Measurements from ENCODE around the gene IPPK. TPM values are rescaled to one million over a fixed set of nuclear protein-coding genes. Genes with fewer than 3 reads are reported as not detected.

IPPK gene
- total and polyA plus RNA-seq, 2 of the 8 experiments (the other 6 are each of a cell fraction or from before 2014, with no cell fraction given), result 10.5 to 13.6 TPM

- Histone ChIP-seq H3K27ac (ENCODE audit: low read depth, low read length) (no peak overlapping the region), H3K9ac (replicated peaks in 1 of 4; ENCODE audit: extremely low read depth in 1 of 4, low read depth in 3 of 4, low read length in 3 of 4) (no peak overlapping the region), H4K5ac (ENCODE audit: insufficient read length, low read depth, low read length) (no peak overlapping the region), H3K23ac (ENCODE audit: insufficient read length) (no peak overlapping the region), H2BK15ac (ENCODE audit: low read length) (no peak overlapping the region), H3K4me1 (replicated peaks in 1 of 4; ENCODE audit: control insufficient read depth in 3 of 4, insufficient read depth in 4 of 4, low read length in 3 of 4) (no peaks in the 10 kb centered on the region), H2BK120ac (replicated peaks; ENCODE audit: low read depth, low read length) (no peak overlapping the region), H3K4ac (replicated peaks; ENCODE audit: insufficient read length, low read depth, low read length) (no peak overlapping the region), H3K36me3 (ENCODE audit: control insufficient read depth in 2 of 4, insufficient read depth in 4 of 4, low read length in 3 of 4) (peaks cover 29 to 54% (median 53%) of the 10 kb centered on the region in 4 experiments), H3K79me2 (ENCODE audit: control insufficient read depth in 1 of 2, insufficient read depth in 2 of 2, low read length in 2 of 2) (no peaks in the 10 kb centered on the region), H3K23me2 (ENCODE audit: low read depth, low read length) (no peaks in the 10 kb centered on the region), H4K91ac (replicated peaks; ENCODE audit: insufficient read length, low read length) (no peak overlapping the region), H4K8ac (ENCODE audit: extremely low read depth, insufficient read depth, low read length) (no peak overlapping the region), H2BK20ac (ENCODE audit: low read length) (no peak overlapping the region), H2BK12ac (ENCODE audit: low read depth, low read length) (no peak overlapping the region), H4K20me1 (replicated peaks in 1 of 2; ENCODE audit: control insufficient read depth in 1 of 2, insufficient read depth in 2 of 2, low read length in 2 of 2) (peaks cover 4 to 21% of the 10 kb centered on the region in 2 experiments), H3K18ac (ENCODE audit: extremely low read depth, low read length) (no peak overlapping the region), H3K79me1 (ENCODE audit: low read depth, low read length) (peaks cover 4% of the 10 kb centered on the region; the same call in 1 of the 2 replicates), H2AFZ (ENCODE audit: low read length) (no peak overlapping the region), H3K4me2 (ENCODE audit: insufficient read depth in 1 of 2, low read depth in 2 of 2, low read length in 2 of 2) (no peak overlapping the region), H3K14ac (ENCODE audit: insufficient read length) (no peak overlapping the region), H3K9me3 (ENCODE audit: insufficient read depth in 2 of 2, low read depth in 1 of 2, low read length in 1 of 2) (no peaks in the 10 kb centered on the region), H3K27me3 (replicated peaks in 1 of 4; ENCODE audit: control insufficient read depth in 3 of 4, extremely low read depth in 1 of 4, insufficient read depth in 3 of 4, low read length in 3 of 4) (no peaks in the 10 kb centered on the region), H2BK5ac (ENCODE audit: low read depth, low read length) (no peak overlapping the region), H3K56ac (replicated peaks; ENCODE audit: insufficient read length, low read depth, low read length) (no peak overlapping the region), H2AK5ac (ENCODE audit: low read depth, low read length) (no peak overlapping the region), H3K4me3 (ENCODE audit: extremely low read depth in 1 of 4, insufficient read depth in 2 of 4, low read depth in 3 of 4, low read length in 4 of 4) (no peak overlapping the region)
- ChIA-PET POLR2A (ENCODE audit: partially characterized antibody) (no interaction called here), CTCF (ENCODE audit: partially characterized antibody) (interaction anchor here (0.7 to 11.9 kb wide), 21 partner anchors 9 to 386 kb away, joined by 3 to 236 read pairs (median 4); no protein-coding TSS in a partner anchor)
- FAIRE-seq (no peak), DNase-seq (ENCODE audit: low read depth in 1 of 2, low spot score in 2 of 2) (peak in 1 of 2 experiments; percentile 40)
- TF ChIP-seq SP4 (IDR thresholded peaks at IDR 0.05; ENCODE audit: low read length) (no peak), BCL11A (IDR thresholded peaks at IDR 0.05; ENCODE audit: low read depth in 2 of 2, low read length in 2 of 2) (no peak), SAP30 (IDR thresholded peaks at IDR 0.05; ENCODE audit: insufficient read depth, insufficient replicate concordance, low read length) (no peak), HDAC6 (IDR thresholded peaks at IDR 0.05; ENCODE audit: low read depth, low read length) (no peak), JUND (IDR thresholded peaks at IDR 0.05; ENCODE audit: low read length) (no peak), USF2 (IDR thresholded peaks at IDR 0.05; ENCODE audit: low read length) (no peak), MAFK (IDR thresholded peaks at IDR 0.05; ENCODE audit: low read depth, low read length) (no peak)
- 95% methylated on average over 37 of the region's 40 CpGs; no CpG with 5 or more reads in 1 of the 2 experiments for WGBS, 2 experiments (ENCODE audit: extremely low coverage in 1 of 2, insufficient coverage in 1 of 2, insufficient read length in 1 of 2, insufficient replicate concordance in 2 of 2, low coverage in 1 of 2, low lambda C conversion rate in 2 of 2, missing lambda C conversion rate in 1 of 2)
These were observed 48.4 kb upstream of the IPPK start for GRCh38 chr9:92718086-92719001.

Measured in H1 (cell line).